Lower lobe of right lung (tissue), 2 donors: ENCODE measurements around the gene VIPR1. TPM values are rescaled to one million over a fixed set of nuclear protein-coding genes. Genes with fewer than 3 reads are reported as not detected.

Experiments used
- ATAC-seq, 2 donors: fragments of 200-7000 bp; cut with Tn5 transposase; one replicate each; pipeline ENCODE4 v1.9.1; 2020 to 2022; ENCODE audit warnings: mild to moderate bottlenecking in 2 of 2, moderate library complexity in 2 of 2
- DNase-seq: peaks from one replicate; pipeline ENCODE4 v3.0.0-alpha.2; 2020
- H3K27ac ChIP-seq: fragments of 200-600 bp; one replicate; pipeline ENCODE4 v1.8.0; 2022
- H3K27me3 ChIP-seq: fragments of 200-600 bp; one replicate; pipeline ENCODE4 v1.8.0; 2022; ENCODE audit warnings: low read depth
- H3K36me3 ChIP-seq: fragments of 200-600 bp; one replicate; pipeline ENCODE4 v1.8.0; 2022; ENCODE audit warnings: mild to moderate bottlenecking
- H3K4me1 ChIP-seq: fragments of 200-600 bp; one replicate; pipeline ENCODE4 v1.8.0; 2022
- H3K4me3 ChIP-seq: fragments of 200-600 bp; one replicate; pipeline ENCODE4 v1.8.0; 2022; ENCODE audit warnings: mild to moderate bottlenecking
- H3K9me3 ChIP-seq: fragments of 200-600 bp; one replicate; pipeline ENCODE4 v1.8.0; 2022
- CTCF ChIP-seq: fragments of 200-600 bp; IDR thresholded peaks from one replicate; pipeline ENCODE4 v1.8.0; 2022; ENCODE audit warnings: antibody characterized with exemption, mild to moderate bottlenecking
- intact Hi-C: fragments of 100-400 bp; cut with DNase I; formaldehyde crosslinking; loops from one replicate; pipeline ENCODE4 v1.11.0; 2022
- total RNA-seq: library from RNA; stranded (reverse); fragmentation: NEBNext Ultra II Directional; extraction: Animal tissue kit (Norgen Biotek cat#: 25700); gene quantifications from one replicate; pipeline ENCODE4 v1.2.1, GENCODE V29; 2021
- donor health status: DM: no; HTN: yes; CAD: no; lungs with severe emphysema.

Gene VIPR1
- total RNA-seq, 1 donor from 2014 or later, result 212 TPM

GRCh38 chr3:42511736-42512135, 9.3 kb downstream of the VIPR1 start:
- TF ChIP-seq CTCF, result no peak
- H3K27ac ChIP-seq, result peak overlapping the region; percentile 64
- intact Hi-C loops, result no loop called here
- no peak for DNase-seq
- H3K4me3 ChIP-seq, result no peak overlapping the region
- ATAC-seq, result no peak
- H3K4me1 ChIP-seq, result peaks cover 83% of the 10 kb centered on the region
- H3K36me3 ChIP-seq, result peaks cover 16% of the 10 kb centered on the region
- no peaks in the 10 kb centered on the region for H3K9me3 ChIP-seq
- H3K27me3 ChIP-seq, result no peaks in the 10 kb centered on the region

- intact Hi-C loops, result no loop called here
These were observed 10.7 kb downstream of the VIPR1 start for GRCh38 chr3:42513121-42513520.

GRCh38 chr3:42513521-42513920, 11.1 kb downstream of the VIPR1 start:
- Histone ChIP-seq H3K36me3 (peaks cover 16% of the 10 kb centered on the region), H3K27me3 (no peaks in the 10 kb centered on the region), H3K4me3 (no peak overlapping the region), H3K9me3 (no peaks in the 10 kb centered on the region), H3K4me1 (peaks cover 75% of the 10 kb centered on the region), H3K27ac (peak overlapping the region; percentile 11)
- no peak for TF ChIP-seq CTCF
- ATAC-seq, result no peak
- no peak for DNase-seq
- intact Hi-C loops, result no loop called here

More at GRCh38 chr3:42513121-42513520, 10.7 kb downstream of the VIPR1 start:
- Histone ChIP-seq H3K27me3 (no peaks in the 10 kb centered on the region), H3K9me3 (no peaks in the 10 kb centered on the region), H3K36me3 (peaks cover 16% of the 10 kb centered on the region), H3K27ac (no peak overlapping the region), H3K4me3 (no peak overlapping the region), H3K4me1 (peaks cover 75% of the 10 kb centered on the region)
- TF ChIP-seq CTCF, result no peak
- ATAC-seq (no peak), DNase-seq (peak; percentile 24)

GRCh38 chr3:42514876-42515275, 12.4 kb downstream of the VIPR1 start:
- intact Hi-C loops, result no loop called here

GRCh38 chr3:42515391-42515916, 13.0 kb downstream of the VIPR1 start:
- H3K9me3 ChIP-seq, result no peaks in the 10 kb centered on the region
- H3K4me3 ChIP-seq, result no peak overlapping the region
- no peak for TF ChIP-seq CTCF
- DNase-seq (no peak), ATAC-seq (peak; percentile 31 to 33)
- H3K36me3 ChIP-seq, result peaks cover 20% of the 10 kb centered on the region
- intact Hi-C loops, result no loop called here
- H3K27ac ChIP-seq, result peak overlapping the region; percentile 44
- peaks cover 71% of the 10 kb centered on the region for H3K4me1 ChIP-seq
- H3K27me3 ChIP-seq, result no peaks in the 10 kb centered on the region

More at GRCh38 chr3:42514876-42515275, 12.4 kb downstream of the VIPR1 start:
- peaks cover 17% of the 10 kb centered on the region for H3K36me3 ChIP-seq
- ATAC-seq (no peak), DNase-seq (no peak)
- H3K4me1 ChIP-seq, result peaks cover 72% of the 10 kb centered on the region
- no peak overlapping the region for H3K4me3 ChIP-seq
- peak overlapping the region; percentile 44 for H3K27ac ChIP-seq
- no peaks in the 10 kb centered on the region for H3K27me3 ChIP-seq
- H3K9me3 ChIP-seq, result no peaks in the 10 kb centered on the region
- TF ChIP-seq CTCF, result no peak
